Calu3 (cell line): ENCODE data around the gene PCDHGA9. TPM values are rescaled to one million over a fixed set of nuclear protein-coding genes. Genes with fewer than 3 reads are reported as not detected.

Experiments used
- BruUV-seq: library from RNA; stranded (reverse); fragments of 400-500 nt; replicated peaks from 2 replicates; lab custom pipeline; 2021; lab: Mats Ljungman, UMichigan
- CTCF ChIA-PET: fragments of 300-600 bp; sonication (Branson Sonifier 250); formaldehyde crosslinking; loops from one replicate; lab custom pipeline; 2022; ENCODE audit warnings: antibody characterized with exemption; lab: Charles Lee
- DNase-seq: peaks from one replicate; pipeline ENCODE4 v3.0.0; 2022
- H3K27ac Mint-ChIP-seq: one replicate; pipeline ENCODE4 v1.8.0; 2022; ENCODE audit warnings: mixed read lengths; ENCODE audit not compliant: unreplicated experiment
- H3K27me3 Mint-ChIP-seq: one replicate; pipeline ENCODE4 v1.8.0; 2022; ENCODE audit warnings: mixed read lengths; ENCODE audit not compliant: unreplicated experiment
- H3K36me3 Mint-ChIP-seq: one replicate; pipeline ENCODE4 v1.8.0; 2022; ENCODE audit warnings: mild to moderate bottlenecking, moderate library complexity, mixed read lengths; ENCODE audit not compliant: insufficient read depth, unreplicated experiment
- H3K4me1 Mint-ChIP-seq: one replicate; pipeline ENCODE4 v1.8.0; 2022; ENCODE audit warnings: mild to moderate bottlenecking, low read depth, mixed read lengths; ENCODE audit not compliant: unreplicated experiment
- H3K4me3 Mint-ChIP-seq: one replicate; pipeline ENCODE4 v1.8.0; 2022; ENCODE audit warnings: mild to moderate bottlenecking, low read depth, moderate library complexity, mixed read lengths; ENCODE audit not compliant: unreplicated experiment
- H3K9me3 Mint-ChIP-seq: one replicate; pipeline ENCODE4 v1.8.0; 2022; ENCODE audit warnings: low read depth, mixed read lengths; ENCODE audit not compliant: unreplicated experiment
- intact Hi-C: fragments of 100-400 bp; cut with micrococcal nuclease; formaldehyde crosslinking; loops from one replicate; pipeline ENCODE4 v1.10.0; 2022; ENCODE audit not compliant: unreplicated experiment
- total RNA-seq: library from RNA; stranded (reverse); gene quantifications from 2 replicates; pipeline ENCODE4 v1.2.3, GENCODE V29; 2022
- TF ChIP-seq, protein P1 (sequence below): fragments of 200-600 bp; IDR thresholded peaks from one replicate; pipeline ENCODE4 v1.8.0; 2022; ENCODE audit warnings: antibody characterized with exemption; ENCODE audit not compliant: unreplicated experiment

PCDHGA9 gene
- total RNA-seq, 1 experiment from 2014 or later = 18.1 TPM

DNA sequence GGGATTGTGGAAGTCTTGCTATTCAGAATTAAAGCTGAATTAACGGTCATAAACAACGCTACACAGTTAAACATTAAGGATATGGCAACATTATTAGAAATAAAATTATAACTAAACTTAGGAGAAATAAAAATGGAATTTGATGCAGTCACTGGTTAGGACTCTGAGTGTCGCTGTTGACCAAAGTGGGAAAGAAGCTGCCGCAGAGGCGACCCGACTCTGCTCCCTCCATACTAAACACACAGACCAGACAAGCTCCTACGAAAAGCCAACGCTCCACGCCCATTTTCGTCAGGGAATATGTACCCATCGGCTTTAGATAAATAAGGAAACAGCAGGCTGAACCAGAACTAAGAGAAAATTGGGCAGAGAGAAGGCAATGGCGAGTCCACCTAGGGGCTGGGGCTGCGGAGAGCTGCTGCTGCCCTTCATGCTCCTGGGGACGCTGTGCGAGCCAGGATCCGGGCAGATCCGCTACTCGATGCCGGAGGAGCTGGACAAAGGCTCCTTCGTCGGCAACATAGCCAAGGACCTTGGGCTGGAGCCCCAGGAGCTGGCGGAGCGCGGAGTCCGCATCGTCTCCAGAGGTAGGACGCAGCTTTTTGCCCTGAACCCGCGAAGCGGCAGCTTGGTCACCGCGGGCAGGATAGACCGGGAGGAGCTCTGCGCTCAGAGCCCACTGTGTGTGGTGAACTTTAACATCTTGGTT lies 38.5 kb upstream of the PCDHGA9 start, which contains the start of gene PCDHGA5:
PCDHGA5 (plus strand) TSS at position 211 of the 709 bp plus-strand sequence; CDS start at position 380, 169 bp downstream.
- H3K36me3 Mint-ChIP-seq = peaks cover 3% of the 10 kb centered on the region
- CTCF ChIA-PET = no interaction called here
- no peak within 1 kb of the TSS for H3K4me3 Mint-ChIP-seq
- no peaks in the 10 kb centered on the region for H3K27me3 Mint-ChIP-seq
- H3K27ac Mint-ChIP-seq = no peak within 1 kb of the TSS
- no peaks in the 10 kb centered on the region for H3K4me1 Mint-ChIP-seq
- intact Hi-C loops = no loop called here
- peaks cover 20% of the 10 kb centered on the region for H3K9me3 Mint-ChIP-seq
- DNase-seq = no peak
- TF ChIP-seq, protein P1, sequence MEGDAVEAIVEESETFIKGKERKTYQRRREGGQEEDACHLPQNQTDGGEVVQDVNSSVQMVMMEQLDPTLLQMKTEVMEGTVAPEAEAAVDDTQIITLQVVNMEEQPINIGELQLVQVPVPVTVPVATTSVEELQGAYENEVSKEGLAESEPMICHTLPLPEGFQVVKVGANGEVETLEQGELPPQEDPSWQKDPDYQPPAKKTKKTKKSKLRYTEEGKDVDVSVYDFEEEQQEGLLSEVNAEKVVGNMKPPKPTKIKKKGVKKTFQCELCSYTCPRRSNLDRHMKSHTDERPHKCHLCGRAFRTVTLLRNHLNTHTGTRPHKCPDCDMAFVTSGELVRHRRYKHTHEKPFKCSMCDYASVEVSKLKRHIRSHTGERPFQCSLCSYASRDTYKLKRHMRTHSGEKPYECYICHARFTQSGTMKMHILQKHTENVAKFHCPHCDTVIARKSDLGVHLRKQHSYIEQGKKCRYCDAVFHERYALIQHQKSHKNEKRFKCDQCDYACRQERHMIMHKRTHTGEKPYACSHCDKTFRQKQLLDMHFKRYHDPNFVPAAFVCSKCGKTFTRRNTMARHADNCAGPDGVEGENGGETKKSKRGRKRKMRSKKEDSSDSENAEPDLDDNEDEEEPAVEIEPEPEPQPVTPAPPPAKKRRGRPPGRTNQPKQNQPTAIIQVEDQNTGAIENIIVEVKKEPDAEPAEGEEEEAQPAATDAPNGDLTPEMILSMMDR = no peak
- BruUV-seq = no TSS peak

DNA sequence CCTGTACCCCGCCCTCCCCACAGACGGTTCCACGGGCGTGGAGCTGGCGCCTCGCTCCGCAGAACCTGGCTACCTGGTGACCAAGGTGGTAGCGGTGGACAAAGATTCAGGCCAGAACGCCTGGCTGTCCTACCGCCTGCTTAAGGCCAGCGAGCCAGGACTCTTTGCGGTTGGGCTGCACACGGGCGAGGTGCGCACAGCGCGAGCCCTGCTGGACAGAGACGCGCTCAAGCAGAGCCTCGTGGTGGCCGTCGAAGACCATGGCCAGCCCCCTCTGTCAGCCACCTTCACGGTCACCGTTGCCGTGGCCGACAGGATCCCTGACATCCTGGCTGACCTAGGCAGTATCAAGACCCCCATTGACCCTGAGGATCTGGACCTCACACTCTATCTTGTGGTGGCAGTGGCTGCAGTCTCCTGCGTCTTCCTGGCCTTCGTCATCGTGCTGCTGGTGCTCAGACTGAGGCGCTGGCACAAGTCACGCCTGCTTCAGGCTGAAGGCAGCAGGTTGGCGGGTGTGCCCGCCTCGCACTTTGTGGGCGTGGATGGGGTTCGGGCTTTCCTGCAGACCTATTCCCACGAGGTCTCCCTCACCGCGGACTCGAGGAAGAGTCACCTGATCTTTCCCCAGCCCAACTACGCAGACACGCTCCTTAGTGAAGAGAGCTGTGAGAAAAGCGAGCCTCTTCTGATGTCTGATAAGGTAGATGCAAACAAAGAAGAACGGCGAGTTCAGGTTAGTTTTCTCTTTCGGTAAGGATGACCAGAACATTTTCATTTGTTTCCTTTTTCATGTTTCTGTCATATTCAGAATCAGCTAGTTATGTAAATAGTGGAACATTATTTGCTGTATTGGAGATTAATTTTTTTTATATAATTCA lies 36.3 kb upstream of the PCDHGA9 start:
- Mint-ChIP-seq H3K9me3 (peaks cover 17% of the 10 kb centered on the region), H3K4me3 (no peak overlapping the region), H3K36me3 (peaks cover 7% of the 10 kb centered on the region), H3K27ac (no peak overlapping the region), H3K27me3 (no peaks in the 10 kb centered on the region), H3K4me1 (no peaks in the 10 kb centered on the region)
- no TSS peak for BruUV-seq
- DNase-seq = no peak
- intact Hi-C loops = no loop called here
- TF ChIP-seq, protein P1 = no peak
- CTCF ChIA-PET = no interaction called here

DNA sequence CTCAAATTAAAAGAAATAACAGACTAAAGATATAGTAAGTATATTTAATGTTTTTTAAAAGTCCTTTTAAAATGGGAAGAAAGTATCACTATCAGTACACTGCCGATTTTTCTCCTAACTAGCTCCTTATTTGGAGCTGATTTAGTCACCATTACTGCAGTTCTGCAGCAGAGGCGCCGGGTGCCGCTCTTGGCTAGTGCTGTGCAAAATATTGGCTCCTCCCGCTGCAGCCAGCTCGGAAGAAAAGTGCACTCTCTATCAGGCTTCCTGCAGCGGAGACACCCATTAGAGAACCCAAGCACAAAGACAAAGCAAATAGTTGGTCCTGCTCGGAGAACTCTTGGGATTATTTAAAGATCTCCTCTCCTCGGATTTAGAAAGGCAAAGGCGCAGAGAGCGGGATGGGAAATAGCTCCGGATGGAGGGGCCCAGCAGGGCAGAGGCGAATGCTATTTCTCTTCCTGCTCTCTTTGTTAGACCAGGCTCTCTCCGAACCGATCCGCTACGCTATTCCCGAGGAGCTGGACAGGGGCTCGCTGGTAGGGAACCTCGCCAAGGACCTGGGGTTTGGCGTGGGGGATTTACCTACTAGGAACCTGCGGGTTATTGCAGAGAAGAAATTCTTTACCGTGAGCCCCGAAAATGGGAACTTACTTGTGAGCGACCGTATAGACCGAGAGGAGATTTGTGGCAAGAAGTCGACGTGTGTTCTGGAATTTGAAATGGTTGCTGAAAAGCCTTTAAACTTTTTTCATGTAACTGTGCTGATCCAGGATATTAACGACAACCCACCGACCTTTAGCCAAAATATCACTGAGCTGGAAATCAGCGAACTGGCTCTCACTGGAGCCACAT lies 32.4 kb upstream of the PCDHGA9 start, which contains the start of gene PCDHGB3:
PCDHGB3 (plus strand) TSS at position 249 of the 855 bp plus-strand sequence; CDS start at position 402, 153 bp downstream.
- peak within 1 kb of the TSS; percentile 62 for H3K4me3 Mint-ChIP-seq
- DNase-seq = peak; percentile 41
- intact Hi-C loops = loop anchor here (1.0 kb wide), 1 partner anchor 191 kb away; no protein-coding TSS in a partner anchor
- no peaks in the 10 kb centered on the region for H3K27me3 Mint-ChIP-seq
- H3K27ac Mint-ChIP-seq = peak within 1 kb of the TSS; percentile 75
- H3K4me1 Mint-ChIP-seq = no peaks in the 10 kb centered on the region
- BruUV-seq = TSS peak; percentile 60
- peaks cover 9% of the 10 kb centered on the region for H3K36me3 Mint-ChIP-seq
- CTCF ChIA-PET = interaction anchor here (0.7 to 1.4 kb wide), 8 partner anchors 105 to 321 kb away, joined by 3 to 10 read pairs (median 4); partner anchors contain the start of genes PCDHB14 and PCDHGC3
- H3K9me3 Mint-ChIP-seq = peaks cover 14% of the 10 kb centered on the region
- TF ChIP-seq, protein P1 = no peak
